GM12891 (cell line): ENCODE measurements around the gene CSRP1.

Experiments
- DNase-seq: peaks from one replicate; pipeline ENCODE4 v3.0.0; 2011; ENCODE audit warnings: low spot score; ENCODE audit not compliant: insufficient read length
- FAIRE-seq: peaks from 2 replicates; lab custom pipeline; 2011; peaks lifted over from hg19 to GRCh38; lab: Jason Lieb, UNC
- PAX5 ChIP-seq: IDR thresholded peaks from 2 replicates; pipeline ENCODE4 v1.6.1; 2011; ENCODE audit warnings: low read length, moderate library complexity, mild to moderate bottlenecking; ENCODE audit not compliant: insufficient read depth, severe bottlenecking
- POLR2A ChIP-seq: IDR thresholded peaks from 2 replicates; pipeline ENCODE4 v1.6.1; 2011; ENCODE audit warnings: low read depth, low read length, control low read depth
- POLR2AphosphoS5 ChIP-seq: IDR thresholded peaks from 2 replicates; pipeline ENCODE4 v1.6.1; 2011; ENCODE audit warnings: low read depth, low read length, control low read depth
- POU2F2 ChIP-seq: IDR thresholded peaks from 2 replicates; pipeline ENCODE4 v1.6.1; 2011; ENCODE audit warnings: low read depth, mild to moderate bottlenecking, control low read depth, low read length, moderate library complexity
- SPI1 ChIP-seq: IDR thresholded peaks from 2 replicates; pipeline ENCODE4 v1.6.1; 2011; ENCODE audit warnings: low read depth, low read length, control low read depth
- TAF1 ChIP-seq: IDR thresholded peaks from 2 replicates; pipeline ENCODE4 v1.6.1; 2011; ENCODE audit warnings: low read depth, low read length, control low read depth

CSRP1 gene

DNA sequence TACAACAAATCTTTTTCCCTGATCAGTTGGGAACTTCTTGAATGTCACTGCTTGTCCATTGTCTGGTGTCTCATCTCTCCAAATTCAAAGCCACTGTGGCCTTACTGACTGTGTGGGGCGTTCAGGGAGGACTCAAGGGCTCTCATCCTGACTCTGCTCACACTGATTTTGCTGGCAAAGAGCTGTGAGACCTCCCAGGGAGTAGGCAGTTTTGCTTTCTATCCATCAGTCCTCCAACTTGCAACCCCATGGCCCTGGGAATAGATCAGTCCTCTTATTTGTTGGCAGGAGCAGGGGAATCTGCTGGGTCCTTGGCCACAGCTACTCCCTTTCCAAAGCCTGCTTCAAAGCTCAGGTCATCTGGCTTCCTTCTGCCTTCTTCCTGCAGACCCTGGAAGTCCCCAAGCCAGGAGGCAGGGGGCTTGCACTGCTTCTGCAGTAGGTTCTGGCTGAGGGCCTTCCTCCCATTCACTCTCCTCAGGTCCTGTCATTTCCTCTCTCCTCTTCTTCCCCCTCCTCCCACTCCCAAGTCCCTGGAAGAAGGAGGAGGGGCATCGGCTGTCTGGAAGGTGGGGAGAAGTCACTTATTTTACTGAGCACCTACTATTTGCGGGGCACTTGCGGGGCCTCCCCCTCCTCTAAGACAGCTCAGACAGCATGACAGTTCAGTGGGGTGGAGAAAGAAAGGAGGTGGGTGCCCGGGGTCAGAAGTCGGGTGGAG, 31.1 kb upstream of the CSRP1 start:
- FAIRE-seq (no peak), DNase-seq (no peak)
- TF ChIP-seq TAF1, result no peak
- no peak for TF ChIP-seq POLR2AphosphoS5
- no peak for TF ChIP-seq POLR2A
- TF ChIP-seq POU2F2, result no peak
- no peak for TF ChIP-seq SPI1
- TF ChIP-seq PAX5, result no peak

DNA sequence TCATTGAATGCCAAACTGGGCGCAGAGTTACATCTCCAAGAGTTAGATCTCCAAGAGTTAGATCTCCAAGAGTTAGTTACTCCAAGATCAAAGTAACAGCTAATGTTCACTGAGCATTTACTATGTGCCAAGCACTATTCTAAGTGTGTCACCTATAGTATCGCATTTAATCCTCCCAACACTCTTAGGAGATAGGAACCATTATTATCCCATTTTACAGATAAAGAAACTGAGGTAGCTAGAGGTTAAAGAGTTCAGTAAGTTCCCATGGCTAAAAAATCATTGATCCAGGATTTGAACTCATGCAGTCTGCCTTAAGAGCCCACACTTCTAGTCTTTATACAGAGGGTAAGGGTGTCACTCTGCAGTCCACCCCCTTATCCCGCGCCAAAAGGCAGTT, 30.5 kb upstream of the CSRP1 start:
- DNase-seq, result no peak
- no peak for TF ChIP-seq POU2F2
- FAIRE-seq, result no peak

DNA sequence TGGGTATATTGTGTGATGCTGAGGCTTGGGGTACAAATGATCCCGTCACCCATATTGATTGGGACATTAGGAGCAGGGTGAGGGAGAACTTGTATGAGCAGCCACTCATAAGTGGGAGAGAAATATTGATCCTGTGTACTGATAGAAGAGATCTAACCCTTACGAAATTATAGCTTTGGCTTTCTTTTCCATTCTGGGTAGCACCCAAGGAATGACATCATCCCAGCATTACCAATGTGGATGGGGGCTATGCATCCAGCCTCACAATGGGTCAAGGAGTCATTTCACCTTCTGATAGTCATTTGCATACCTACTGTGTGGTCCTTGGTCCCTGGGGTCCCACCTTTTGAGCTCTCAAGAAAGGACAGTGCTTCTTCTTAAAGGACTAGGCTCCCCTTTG, 30.1 kb upstream of the CSRP1 start:
- DNase-seq (no peak), FAIRE-seq (no peak)
- no peak for TF ChIP-seq POLR2AphosphoS5
- TF ChIP-seq SPI1, result no peak
- TF ChIP-seq POU2F2, result no peak
- TF ChIP-seq POLR2A, result no peak
- no peak for TF ChIP-seq TAF1
- TF ChIP-seq PAX5, result no peak

DNA sequence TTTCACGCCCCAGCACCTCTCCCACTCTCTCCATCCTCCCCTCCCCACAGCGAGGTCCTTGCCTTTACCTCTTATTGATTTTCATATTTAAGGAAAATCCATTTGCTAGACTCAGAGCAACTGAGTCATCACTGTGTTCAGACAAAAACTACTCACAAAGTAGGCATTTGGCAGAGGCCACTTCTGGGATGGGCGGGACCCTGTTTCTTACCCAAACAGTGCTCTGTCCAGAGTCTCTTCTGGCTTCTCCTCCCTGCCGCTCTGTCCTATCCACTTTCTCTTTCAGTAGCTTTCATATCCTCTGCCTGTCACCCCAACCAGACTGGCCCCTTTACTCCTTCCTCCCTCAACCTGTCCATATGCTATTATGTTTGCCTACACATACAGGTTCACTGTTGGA, 29.6 kb upstream of the CSRP1 start:
- no peak for FAIRE-seq
- TF ChIP-seq TAF1 (no peak), PAX5 (no peak), POLR2A (no peak)
- DNase-seq, result no peak

DNA sequence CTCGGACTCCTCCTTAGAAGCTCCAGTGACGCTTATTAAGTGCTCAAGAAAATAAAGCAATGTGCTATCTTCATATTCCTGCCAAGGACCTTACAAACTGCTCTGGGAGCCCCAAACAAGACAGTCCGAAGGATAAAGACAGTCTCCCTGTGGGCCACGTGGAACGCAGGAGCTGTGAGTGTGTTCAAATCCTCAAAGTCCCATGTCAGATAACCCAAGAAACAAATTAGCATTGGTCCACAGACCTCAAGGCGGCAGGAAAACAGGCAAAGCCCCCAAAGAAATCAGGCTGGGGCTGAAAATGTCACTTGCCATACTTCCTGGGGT, 29.0 kb upstream of the CSRP1 start:
- no peak for FAIRE-seq
- TF ChIP-seq POLR2AphosphoS5, result no peak
- no peak for TF ChIP-seq POLR2A
- no peak for TF ChIP-seq POU2F2
- TF ChIP-seq PAX5, result no peak
- no peak for TF ChIP-seq SPI1
- no peak for TF ChIP-seq TAF1
- no peak for DNase-seq

DNA sequence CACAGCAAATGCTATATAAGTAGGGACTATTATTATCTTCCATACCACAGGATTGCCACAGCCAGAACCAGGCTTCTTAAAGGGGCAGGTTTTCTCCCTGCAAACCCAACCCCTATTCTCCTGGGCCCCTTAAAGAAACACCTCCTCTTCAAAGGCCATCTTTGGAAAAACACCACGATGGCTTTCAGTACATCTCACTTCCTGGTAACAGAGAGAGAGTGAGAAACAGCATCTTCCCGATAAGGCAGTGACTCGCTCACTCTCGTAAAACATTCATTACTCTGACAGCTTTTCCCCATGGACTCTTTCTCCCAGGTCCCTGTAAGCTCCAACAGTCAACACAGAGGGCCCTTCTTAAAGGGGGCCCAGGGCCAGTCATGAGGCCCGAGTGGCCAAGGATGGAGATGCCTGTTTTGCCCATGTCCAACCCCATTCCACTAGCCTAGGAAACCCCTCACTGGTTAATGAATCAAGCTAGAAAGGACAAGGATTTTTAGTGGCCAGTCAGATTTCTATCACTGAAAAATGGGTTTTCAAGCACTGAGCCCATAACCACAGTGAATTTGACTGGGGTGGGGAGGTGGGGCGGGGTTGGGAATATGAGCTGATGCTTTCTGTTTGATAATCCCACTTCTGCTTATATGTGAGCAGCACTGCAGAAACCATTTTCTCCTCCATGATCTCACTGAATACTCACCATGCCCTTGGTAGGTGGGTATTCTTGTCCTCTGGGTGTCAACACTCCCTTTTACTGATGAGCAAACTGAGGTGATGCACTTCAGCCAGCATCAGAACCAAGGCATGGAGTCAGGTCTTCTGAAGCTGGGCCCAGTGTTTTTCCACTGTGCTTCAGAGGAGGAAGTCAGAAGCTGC, 28.4 kb upstream of the CSRP1 start:
- TF ChIP-seq POLR2A (no peak), TAF1 (no peak), POU2F2 (no peak), POLR2AphosphoS5 (no peak), SPI1 (peak; percentile 38; the same call in 1 of the 2 replicates), PAX5 (no peak)
- DNase-seq, result no peak
- FAIRE-seq, result no peak

DNA sequence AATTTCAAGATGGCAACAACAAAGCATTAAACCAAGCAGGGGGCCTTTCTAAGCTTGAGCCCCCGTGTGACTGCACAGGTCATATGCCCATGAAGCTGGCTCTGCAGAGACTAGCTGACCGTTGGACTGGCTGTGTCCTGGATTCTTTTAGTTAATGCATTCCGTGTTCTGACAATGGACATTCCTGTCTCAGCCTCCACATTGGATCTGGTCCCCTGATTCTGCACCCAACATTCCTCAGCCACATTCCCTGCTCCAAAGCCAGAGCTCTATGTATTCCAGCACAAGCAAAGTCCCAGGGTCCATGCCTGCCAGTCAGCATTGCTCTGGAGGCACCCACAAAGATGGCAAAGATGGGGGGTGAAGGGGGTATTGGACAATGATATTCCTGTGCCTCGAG, 26.9 kb upstream of the CSRP1 start:
- no peak for FAIRE-seq
- TF ChIP-seq POU2F2 (no peak), TAF1 (no peak), POLR2AphosphoS5 (no peak), PAX5 (no peak), POLR2A (no peak), SPI1 (no peak)

DNA sequence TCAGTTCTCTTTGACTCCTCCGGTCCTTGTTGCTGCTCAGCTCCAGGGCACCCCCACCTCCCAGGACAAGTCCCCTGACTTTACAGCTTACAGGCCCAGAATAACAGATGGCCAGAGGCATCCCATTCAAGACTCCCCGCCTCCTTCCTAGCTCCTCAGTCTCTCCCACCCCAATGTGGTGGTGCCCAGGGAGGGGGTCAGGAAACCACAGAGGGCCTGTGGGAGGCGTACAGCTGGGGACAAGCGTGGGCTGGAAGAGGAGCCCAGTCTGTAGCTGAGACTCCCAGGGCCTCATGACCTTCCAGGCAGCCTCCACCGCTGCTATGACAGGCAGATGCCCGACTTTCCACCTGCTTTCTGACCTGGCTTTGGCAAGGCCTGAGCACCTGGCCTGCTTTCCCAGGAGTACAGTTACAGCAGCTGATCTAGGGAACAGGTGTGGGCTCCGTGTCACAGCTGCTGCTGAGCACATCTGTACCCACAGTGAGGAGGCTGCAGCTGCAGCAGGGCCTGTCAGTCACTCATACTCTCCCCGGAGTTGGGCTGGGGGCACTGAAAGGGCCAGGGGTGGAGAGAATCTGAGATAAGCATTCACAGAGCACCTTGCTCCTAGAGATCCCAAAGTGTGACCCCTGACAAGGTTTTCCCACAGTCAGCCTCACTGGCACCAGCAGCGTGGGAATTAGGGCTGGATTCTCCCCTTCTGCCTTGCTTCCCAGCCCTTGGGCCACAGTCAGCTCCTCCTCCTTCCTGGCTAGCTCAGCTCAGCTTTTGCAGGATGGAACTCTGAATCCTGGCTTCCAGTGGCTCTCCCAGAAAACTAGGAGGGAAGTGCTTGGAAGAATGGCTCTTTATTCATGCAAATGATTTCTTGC, 24.9 kb upstream of the CSRP1 start:
- TF ChIP-seq POU2F2 (no peak), TAF1 (no peak), POLR2AphosphoS5 (no peak), POLR2A (no peak), SPI1 (no peak), PAX5 (no peak)
- DNase-seq (no peak), FAIRE-seq (no peak)

More for the DNA sequence above, 26.9 kb upstream of the CSRP1 start:
- no peak for DNase-seq

DNA sequence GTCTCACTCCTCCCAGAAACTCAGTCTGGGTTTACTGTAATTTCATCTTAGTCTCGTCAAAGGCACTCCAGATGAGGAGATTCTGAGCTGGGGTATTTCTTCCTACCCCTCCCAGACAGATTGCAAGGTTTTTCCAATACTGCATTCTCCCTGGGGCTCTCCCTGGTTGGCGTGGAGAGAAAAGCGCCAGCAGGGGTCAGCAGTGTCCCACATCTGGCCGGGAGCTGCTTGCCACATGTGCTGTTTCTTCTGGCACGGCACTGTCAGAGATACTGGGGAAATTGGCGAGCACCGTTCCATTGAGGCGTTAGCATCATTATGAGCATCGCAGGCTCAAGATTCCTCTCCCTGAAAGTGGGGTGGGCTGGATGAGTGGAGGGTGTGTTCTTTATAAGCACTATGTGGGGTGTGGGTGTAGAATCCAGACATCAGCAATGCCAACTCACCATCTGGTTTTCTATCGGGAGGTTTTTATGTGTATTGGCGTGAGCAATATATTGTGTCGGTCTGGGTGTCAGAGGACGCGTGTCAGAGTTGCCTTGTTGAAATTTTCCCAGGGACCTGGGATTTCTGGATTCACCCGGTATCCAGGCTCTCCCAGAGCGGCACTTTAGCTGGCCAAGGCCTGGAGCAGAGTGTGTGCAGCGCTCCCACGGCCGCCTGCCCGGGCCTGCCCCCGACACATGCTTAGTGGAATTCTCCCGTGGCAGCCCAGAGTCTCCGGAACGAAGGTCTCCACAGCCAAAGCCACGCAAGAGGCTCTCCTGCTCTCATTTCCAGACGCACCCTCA, 24.0 kb upstream of the CSRP1 start:
- DNase-seq (peak; percentile 56), FAIRE-seq (no peak)
- TF ChIP-seq POLR2A (no peak), SPI1 (no peak), TAF1 (no peak), POLR2AphosphoS5 (no peak), POU2F2 (no peak), PAX5 (no peak)
